HG03159 (cell line): Measurements from ENCODE around the gene PIGB.
"Not testable (repeated sequence)": the region's sequence is repeated elsewhere in the genome, so short reads cannot be mapped to it uniquely, and the experiment has no call there.

ENCODE experiments used
- ATAC-seq: cut with Tn5 transposase; IDR thresholded peaks from one replicate; pipeline ENCODE4 v1.9.1; 2021; ENCODE audit warnings: mild to moderate bottlenecking, moderate library complexity; ENCODE audit not compliant: unreplicated experiment

Gene PIGB

DNA sequence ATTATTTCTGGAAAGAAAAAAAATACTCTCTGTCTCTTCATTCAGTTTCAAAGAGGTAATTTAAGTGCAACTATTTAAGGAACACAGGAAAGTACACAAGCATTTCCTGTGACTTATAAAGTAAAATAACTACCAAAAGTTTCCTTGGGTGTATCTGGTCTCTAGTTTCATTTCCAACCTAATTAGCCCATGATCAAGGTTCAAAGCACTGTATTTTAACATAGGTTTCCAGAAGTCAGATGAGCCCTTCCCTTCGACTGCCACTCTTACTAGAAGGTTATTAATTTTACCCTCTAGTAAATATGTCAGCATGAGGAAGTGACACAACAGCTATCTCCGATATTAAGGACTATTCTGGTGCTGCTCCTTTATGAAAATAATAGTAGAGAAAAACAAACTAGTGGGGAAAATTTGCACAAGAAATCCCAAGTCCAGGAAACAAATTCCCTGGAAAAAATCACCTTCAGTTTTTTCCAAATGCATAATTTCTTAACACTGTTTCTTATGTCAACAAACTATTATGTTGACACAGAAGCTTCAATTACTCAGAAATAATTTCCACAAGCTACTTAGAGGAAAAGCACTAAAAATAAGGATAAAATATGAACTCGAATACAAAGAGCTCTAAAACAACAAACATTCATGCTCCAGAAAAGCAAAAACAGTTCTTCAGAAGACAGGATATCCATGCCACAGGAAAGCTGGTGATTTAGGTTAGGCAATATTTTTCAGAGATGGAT is 53.8 kb downstream of the PIGB start:
- no peak for ATAC-seq

DNA sequence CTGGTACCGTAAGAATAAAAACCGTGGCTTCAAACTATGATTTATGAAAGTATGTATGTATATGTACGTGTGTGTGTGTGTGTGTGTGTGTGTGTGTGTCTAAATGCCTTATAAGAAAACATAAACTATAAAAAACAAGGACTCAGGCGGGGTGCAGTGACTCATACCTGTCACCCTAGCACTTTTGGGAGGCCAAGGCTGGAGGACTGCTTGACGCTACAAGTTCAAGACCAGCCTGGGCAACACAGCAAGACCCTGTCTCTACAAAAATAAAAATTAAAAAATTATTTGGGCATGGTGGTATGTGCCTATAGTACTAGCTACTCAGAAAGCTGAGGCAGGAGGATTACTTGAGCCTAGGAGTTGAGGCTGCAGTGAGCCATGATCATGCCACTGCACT is 60.1 kb downstream of the PIGB start:
- no peak for ATAC-seq

DNA sequence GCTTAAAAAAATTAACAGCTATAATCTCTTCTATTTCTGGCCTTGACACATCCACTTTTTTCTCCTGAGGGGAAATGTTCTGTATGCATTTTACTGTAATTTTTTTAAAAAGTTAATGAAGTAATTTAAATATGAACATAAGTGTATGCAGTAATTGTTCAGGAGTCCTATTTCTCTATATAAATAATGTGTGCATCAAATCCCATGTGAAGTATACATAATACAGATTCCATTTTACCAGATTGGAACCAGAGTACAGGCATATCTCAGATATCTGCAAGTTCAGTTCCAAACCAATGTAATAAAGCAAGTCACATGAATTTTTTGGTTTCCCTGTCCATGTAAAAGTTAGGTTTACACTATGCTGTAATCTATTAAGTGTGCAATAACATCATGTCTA is 62.6 kb downstream of the PIGB start:
- ATAC-seq = no peak

DNA sequence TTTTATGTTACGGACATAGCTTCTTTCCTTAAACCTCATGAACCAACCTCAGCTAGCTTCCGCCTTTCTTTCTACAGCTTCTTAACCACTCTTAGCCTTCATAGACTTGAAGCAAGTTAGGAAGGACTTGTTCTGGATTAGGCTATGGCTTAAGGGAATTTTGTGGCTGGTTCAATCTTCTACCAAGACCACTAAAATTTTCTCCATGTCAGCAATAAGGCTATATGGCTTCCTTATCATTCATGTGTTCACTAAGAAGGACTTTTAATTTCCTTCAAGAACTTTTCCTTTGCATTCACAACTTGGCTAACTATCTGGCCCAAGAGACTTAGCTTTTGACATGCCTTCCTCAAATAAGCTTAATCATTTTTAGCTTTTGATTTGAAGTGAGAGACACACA is 64.7 kb downstream of the PIGB start:
- ATAC-seq = no peak

DNA sequence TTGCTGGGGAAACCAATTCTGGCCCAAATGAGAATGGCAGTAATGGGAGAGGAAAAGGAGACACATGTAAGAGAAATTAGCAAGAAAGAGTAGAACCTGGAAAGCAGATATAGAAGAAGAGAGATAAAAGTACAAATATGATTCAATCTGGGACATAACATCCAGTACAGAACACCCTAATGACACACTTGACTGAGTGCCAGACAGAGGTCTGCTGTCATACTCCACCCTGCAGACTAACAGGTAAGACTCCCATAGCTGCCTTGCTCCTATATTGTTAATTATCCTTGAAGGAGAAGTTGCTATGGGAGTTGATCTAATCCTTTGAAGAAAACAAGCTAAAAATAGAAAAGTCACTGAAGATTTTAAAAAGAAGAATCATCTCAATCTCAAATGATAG is 68.0 kb downstream of the PIGB start:
- no peak for ATAC-seq

DNA sequence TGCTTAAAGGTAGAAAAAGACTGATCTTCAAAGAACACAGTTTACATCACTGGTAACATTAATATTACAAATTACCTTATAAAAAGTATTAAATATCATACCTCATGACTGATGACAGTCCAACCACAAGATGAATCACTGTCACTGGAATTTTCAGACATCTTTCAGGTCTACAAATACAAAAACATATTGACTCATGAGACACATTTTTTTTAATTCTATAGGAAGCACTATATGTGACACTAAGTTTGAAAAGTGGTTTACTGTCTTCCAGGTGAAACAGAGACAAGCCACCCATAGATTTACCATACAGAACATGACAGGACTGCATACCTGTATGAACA is 70.2 kb downstream of the PIGB start:
- no peak for ATAC-seq

DNA sequence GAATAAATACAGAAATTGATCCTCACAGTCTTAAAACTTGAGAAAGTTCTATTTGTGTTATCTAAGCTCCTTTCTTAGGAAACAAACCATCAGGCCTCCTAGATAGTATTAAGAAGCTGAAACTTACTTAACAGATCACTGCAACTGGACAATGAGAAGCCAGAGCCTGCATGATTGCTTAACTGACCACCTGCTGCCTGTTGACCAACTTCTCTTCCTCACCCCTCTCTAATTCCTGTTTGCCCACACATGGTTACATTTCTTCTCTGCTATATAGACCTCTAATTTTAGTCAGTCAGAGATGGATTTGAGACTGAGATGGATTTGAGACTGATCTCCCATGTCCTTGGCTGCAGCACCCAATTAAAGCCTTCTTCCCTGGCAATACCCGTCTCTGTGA is 75.7 kb downstream of the PIGB start:
- no peak for ATAC-seq

DNA sequence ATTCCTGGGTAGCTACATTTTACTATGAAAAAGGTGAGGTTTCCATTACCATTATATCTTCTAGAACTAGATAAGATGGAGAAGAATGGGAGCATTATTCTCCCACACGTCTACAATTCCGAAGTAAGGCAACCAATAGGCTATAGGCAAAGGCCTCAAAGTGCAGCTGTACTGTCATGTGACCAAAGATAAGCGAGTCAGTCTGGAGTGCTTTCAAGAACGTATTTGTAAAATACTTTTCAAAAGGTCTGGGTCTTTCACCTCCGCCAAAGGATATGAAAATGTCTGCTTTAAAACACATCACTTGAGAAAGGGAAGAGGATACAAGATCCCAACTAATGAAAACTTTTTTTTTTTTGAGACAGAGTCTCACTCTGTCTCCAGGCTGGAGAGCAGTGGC is 79.2 kb downstream of the PIGB start:
- no peak for ATAC-seq

DNA sequence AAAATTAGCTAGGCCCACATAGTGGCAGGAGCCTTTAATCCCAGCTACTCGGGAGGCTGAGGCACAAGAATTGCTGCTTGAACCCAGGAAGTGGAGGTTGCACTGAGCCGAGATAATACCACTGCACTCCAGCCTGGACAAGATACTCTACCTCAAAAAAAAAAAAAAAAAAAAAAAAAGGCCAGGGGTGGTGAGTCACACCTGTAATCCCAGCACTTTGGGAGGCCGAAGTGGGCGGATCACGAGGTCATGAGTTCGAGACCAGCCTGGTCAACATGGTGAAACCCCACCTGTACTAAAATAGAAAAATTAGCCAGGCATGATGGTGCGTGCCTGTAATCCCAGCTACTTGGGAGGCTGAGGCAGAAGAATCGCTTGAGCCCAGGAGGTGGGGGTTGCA is 81.0 kb downstream of the PIGB start:
- not testable (repeated sequence) for ATAC-seq

DNA sequence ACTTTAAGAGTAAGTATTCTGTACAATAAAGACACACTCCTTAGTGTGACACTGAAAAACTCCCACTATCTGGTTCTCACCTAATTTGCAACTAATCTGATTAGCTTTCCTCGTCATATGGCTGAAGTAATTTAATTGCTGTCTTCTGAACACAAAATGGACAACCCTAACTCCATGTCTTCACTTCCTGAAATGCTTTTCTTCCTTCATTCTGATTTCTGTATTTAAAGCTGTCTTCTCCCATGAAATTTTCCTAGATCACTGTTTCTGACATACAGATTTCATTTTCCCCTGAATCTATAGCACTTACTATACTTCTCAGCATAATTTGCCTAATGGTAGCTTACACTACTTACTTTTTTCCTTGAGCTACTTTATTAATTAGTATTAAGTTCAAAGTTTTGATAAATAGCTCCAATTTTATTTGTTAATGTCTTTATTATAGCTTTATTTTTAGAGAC is 82.8 kb downstream of the PIGB start:
- ATAC-seq = no peak

DNA sequence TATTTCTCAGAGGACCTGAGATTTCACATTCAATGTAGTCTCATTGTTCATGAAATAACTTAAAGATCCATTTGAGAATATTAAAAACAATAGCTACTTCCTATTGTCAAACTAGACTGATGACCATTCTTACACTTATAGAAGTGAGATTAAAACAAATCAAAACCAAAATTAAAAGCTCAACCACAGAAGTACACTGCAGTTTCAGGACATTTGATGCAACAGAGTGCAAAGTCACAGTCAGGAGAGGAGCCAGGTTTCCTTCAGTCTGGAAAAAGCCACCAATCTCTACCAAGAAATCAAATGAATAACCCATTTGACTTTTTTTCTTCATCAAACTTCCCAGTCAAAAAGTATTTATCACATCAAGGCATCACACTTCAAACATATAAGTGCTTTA is 83.7 kb downstream of the PIGB start:
- ATAC-seq = peak; percentile 52

DNA sequence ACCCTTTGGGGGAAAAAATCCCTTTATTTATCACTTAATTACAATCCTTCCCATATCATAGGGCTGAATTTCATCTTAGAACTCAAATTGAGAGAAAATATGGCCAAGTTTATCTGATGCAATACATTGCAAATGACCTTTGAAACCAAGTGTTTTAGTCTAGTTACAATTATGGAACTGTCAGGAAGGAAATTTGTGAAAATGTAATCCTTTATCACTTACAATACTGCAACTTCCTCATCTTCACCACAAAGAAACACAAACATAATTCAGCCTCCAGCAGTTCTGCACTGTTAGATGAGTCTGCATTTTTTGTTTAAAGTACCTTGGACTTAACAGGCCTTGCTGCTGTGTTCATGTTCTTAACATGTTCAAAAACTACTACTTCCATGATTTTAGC is 84.5 kb downstream of the PIGB start:
- no peak for ATAC-seq
